ENCODE results near the gene TMEM175.

DNA sequence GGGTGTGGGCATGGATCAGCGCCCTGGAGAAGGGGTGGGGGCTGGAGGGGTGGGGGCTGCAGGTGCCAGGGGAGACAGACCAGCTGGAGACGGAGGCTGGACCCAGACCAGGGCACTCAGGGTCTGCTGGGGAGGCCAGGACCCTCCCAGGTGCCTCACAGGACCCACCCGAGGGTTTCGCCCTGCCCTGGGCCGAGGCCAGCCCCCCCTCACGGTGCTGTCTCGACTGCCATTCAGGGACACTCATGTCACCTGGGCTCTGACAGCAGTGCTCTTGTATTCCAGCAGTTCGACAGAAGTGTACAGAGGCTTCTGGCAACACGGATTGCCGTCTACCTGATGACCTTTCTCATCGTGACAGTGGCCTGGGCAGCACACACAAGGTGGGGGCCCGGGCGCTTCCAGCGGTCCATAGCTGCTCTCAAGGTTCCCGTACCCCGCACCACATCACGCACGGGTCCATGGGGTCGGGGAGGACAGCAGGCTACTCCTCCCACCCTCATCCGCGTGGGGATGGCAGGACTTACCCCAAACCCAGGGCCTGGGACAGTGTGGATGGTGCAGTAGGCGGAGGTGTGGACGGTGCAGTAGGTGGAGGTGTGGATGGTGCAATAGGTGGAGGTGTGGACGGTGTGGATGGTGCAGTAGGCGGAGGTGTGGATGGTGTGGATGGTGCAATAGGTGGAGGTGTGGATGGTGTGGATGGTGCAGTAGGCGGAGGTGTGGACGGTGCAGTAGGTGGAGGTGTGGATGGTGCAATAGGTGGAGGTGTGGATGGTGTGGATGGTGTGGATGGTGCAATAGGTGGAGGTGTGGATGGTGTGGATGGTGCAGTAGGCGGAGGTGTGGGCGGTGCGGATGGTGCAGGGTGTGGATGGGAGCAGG, 18.1 kb downstream of the TMEM175 start:
- TF ChIP-seq, protein P1, sequence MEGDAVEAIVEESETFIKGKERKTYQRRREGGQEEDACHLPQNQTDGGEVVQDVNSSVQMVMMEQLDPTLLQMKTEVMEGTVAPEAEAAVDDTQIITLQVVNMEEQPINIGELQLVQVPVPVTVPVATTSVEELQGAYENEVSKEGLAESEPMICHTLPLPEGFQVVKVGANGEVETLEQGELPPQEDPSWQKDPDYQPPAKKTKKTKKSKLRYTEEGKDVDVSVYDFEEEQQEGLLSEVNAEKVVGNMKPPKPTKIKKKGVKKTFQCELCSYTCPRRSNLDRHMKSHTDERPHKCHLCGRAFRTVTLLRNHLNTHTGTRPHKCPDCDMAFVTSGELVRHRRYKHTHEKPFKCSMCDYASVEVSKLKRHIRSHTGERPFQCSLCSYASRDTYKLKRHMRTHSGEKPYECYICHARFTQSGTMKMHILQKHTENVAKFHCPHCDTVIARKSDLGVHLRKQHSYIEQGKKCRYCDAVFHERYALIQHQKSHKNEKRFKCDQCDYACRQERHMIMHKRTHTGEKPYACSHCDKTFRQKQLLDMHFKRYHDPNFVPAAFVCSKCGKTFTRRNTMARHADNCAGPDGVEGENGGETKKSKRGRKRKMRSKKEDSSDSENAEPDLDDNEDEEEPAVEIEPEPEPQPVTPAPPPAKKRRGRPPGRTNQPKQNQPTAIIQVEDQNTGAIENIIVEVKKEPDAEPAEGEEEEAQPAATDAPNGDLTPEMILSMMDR (conservative IDR thresholded peaks at IDR 0.05; ENCODE audit: low read depth, low read length) = no peak
- no peak for TF ChIP-seq EZH2 (IDR thresholded peaks at IDR 0.05; ENCODE audit: borderline replicate concordance, low read depth, low read length, poor library complexity, severe bottlenecking)
